ENCODE results near the gene ARFGAP1. TPM values are rescaled to one million over a fixed set of nuclear protein-coding genes. Genes with fewer than 3 reads are reported as not detected.
A peak's percentile ranks its signal among the peaks of the same experiment; 100 is the strongest.

The ARFGAP1 gene
- 57.0 TPM for total RNA-seq

GRCh38 chr20:63272105-63273058, at the start of gene ARFGAP1:
TSS of gene ARFGAP1 (plus strand) at chr20:63272813. CDS start at chr20:63275581, 2,768 bp downstream.
- Histone ChIP-seq H3K36me3 (peaks cover 13 to 15% of the 10 kb centered on the region in 2 donors), H3K4me1 (peaks cover 6 to 17% of the 10 kb centered on the region in 2 donors), H3K27me3 (no peaks in the 10 kb centered on the region), H3K4me3 (peak within 1 kb of the TSS; percentile 91 to 99), H3K27ac (peak within 1 kb of the TSS; percentile 52 to 56), H3K9me3 (no peaks in the 10 kb centered on the region)
- TF ChIP-seq CTCF (IDR thresholded peaks at IDR 0.05): no peak
- intact Hi-C loops (cut with DNase I): loop anchor here (1.0 to 5.0 kb wide), 2 partner anchors 56 to 1150 kb away; partner anchors contain the start of genes LSM14B and YTHDF1
- DNase-seq (ENCODE audit: low spot score in 2 of 2): peak; percentile 36 to 92

- Histone ChIP-seq H3K4me3 (no peak overlapping the region), H3K9me3 (no peaks in the 10 kb centered on the region), H3K27ac (no peak overlapping the region), H3K27me3 (no peaks in the 10 kb centered on the region), H3K36me3 (no peaks in the 10 kb centered on the region), H3K4me1 (peaks cover 0 to 3% of the 10 kb centered on the region in 2 donors)
- intact Hi-C loops (cut with DNase I): no loop called here
- no peak for DNase-seq (ENCODE audit: low spot score in 2 of 2)
- TF ChIP-seq CTCF (IDR thresholded peaks at IDR 0.05): peak; percentile 24 to 58 (median 35)
These were observed 49.3 kb upstream of the ARFGAP1 start for GRCh38 chr20:63223121-63223825.

DNA sequence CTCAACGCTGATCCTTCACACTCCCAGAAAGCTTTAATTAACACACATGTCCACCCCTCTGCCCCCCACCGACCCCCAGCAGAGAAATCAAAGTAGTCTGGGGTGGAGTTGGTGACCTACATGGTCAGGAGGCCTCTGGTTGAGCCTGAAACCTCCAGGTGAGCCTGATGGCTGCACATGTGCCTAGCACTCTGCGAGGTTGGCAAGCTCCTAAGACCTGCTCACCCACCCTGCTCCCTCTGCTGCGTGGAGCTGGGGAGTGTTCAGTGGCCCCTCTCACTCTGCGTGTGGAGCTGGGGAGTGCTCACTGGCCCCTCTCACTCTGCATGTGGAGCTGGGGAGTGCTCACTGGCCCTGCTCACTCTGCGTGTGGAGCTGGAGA, 48.8 kb upstream of the ARFGAP1 start:
- H3K27me3 ChIP-seq: no peaks in the 10 kb centered on the region
- H3K36me3 ChIP-seq: no peaks in the 10 kb centered on the region
- TF ChIP-seq CTCF (IDR thresholded peaks at IDR 0.05): no peak
- no peak for DNase-seq (ENCODE audit: low spot score in 2 of 2)
- no peak overlapping the region for H3K4me3 ChIP-seq
- peaks cover 0 to 3% of the 10 kb centered on the region in 2 donors for H3K4me1 ChIP-seq
- H3K9me3 ChIP-seq: no peaks in the 10 kb centered on the region
- intact Hi-C loops (cut with DNase I): no loop called here
- H3K27ac ChIP-seq: no peak overlapping the region

GRCh38 chr20:63224412-63225081, 48.1 kb upstream of the ARFGAP1 start:
- intact Hi-C loops (cut with DNase I): no loop called here
- H3K36me3 ChIP-seq: no peaks in the 10 kb centered on the region
- no peaks in the 10 kb centered on the region for H3K27me3 ChIP-seq
- no peak overlapping the region for H3K4me3 ChIP-seq
- H3K4me1 ChIP-seq: peaks cover 0 to 3% of the 10 kb centered on the region in 2 donors
- no peaks in the 10 kb centered on the region for H3K9me3 ChIP-seq
- no peak for TF ChIP-seq CTCF (IDR thresholded peaks at IDR 0.05)
- H3K27ac ChIP-seq: no peak overlapping the region
- no peak for DNase-seq (ENCODE audit: low spot score in 2 of 2)

DNA sequence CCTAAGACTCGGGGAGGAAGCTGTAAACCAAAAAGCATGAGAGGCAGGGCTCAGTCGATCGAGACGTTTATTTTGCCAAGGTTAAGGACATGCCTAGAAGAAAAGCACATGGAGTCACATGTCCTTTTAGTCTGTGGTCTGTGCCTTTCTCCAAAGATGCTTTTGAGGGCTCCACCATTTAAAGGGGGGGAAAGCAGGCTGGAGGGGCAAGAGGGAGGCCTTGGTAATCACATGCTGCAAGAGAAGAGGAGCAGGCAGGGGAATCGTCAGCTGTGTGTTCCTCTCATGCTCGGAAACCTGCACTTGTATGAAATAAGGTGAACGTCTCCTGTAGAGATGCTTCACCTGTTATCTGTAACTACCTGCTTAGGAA, 47.5 kb upstream of the ARFGAP1 start:
- DNase-seq (ENCODE audit: low spot score in 2 of 2): no peak
- H3K9me3 ChIP-seq: no peaks in the 10 kb centered on the region
- H3K27ac ChIP-seq: no peak overlapping the region
- H3K36me3 ChIP-seq: no peaks in the 10 kb centered on the region
- intact Hi-C loops (cut with DNase I): no loop called here
- TF ChIP-seq CTCF (IDR thresholded peaks at IDR 0.05): no peak
- H3K27me3 ChIP-seq: no peaks in the 10 kb centered on the region
- no peak overlapping the region for H3K4me3 ChIP-seq
- peaks cover 0 to 3% of the 10 kb centered on the region in 2 donors for H3K4me1 ChIP-seq
